Erythroblast (primary cell): ENCODE measurements around the gene HEATR5A.

Source experiments
- GATA1 ChIP-seq: IDR thresholded peaks from 2 replicates; pipeline ENCODE4 v1.6.1; 2011; ENCODE audit warnings: low read depth, mild to moderate bottlenecking, control low read depth, low read length, moderate library complexity
- POLR2A ChIP-seq: IDR thresholded peaks from 2 replicates; pipeline ENCODE4 v1.6.1; 2011; ENCODE audit warnings: mild to moderate bottlenecking, low read length

GRCh38 chr14:31346097-31346496, 74.3 kb downstream of the HEATR5A start:
- no peak for TF ChIP-seq POLR2A
- no peak for TF ChIP-seq GATA1
